ES-I3 (cell line): Measurements from ENCODE around the gene RECQL.
A peak's percentile ranks its signal among the peaks of the same experiment; 100 is the strongest.
"Not testable (repeated sequence)": the region's sequence is repeated elsewhere in the genome, so short reads cannot be mapped to it uniquely, and the experiment has no call there.

Source experiments
- H3K36me3 ChIP-seq: 2 replicates; pipeline ENCODE4 v1.6.1; 2013; ENCODE audit warnings: mild to moderate bottlenecking, low read length, control low read depth, moderate library complexity; ENCODE audit not compliant: insufficient read depth
- H3K4me1 ChIP-seq: 2 replicates; pipeline ENCODE4 v1.6.1; 2013; ENCODE audit warnings: mild to moderate bottlenecking, control low read depth, low read length; ENCODE audit not compliant: insufficient read depth
- H3K9ac ChIP-seq: 2 replicates; pipeline ENCODE4 v1.6.1; 2013; ENCODE audit warnings: low read depth, mild to moderate bottlenecking, low read length, moderate library complexity
- H3K9me3 ChIP-seq: 2 replicates; pipeline ENCODE4 v1.6.1; 2013; ENCODE audit warnings: mild to moderate bottlenecking, low read length, moderate library complexity; ENCODE audit not compliant: control insufficient read depth, insufficient read depth

The RECQL gene

GRCh38 chr12:21428241-21428640 lies 73.2 kb downstream of the RECQL start:
- no peaks in the 10 kb centered on the region for H3K4me1 ChIP-seq
- H3K9ac ChIP-seq, result no peak overlapping the region
- H3K36me3 ChIP-seq, result no peaks in the 10 kb centered on the region
- no peaks in the 10 kb centered on the region for H3K9me3 ChIP-seq

DNA sequence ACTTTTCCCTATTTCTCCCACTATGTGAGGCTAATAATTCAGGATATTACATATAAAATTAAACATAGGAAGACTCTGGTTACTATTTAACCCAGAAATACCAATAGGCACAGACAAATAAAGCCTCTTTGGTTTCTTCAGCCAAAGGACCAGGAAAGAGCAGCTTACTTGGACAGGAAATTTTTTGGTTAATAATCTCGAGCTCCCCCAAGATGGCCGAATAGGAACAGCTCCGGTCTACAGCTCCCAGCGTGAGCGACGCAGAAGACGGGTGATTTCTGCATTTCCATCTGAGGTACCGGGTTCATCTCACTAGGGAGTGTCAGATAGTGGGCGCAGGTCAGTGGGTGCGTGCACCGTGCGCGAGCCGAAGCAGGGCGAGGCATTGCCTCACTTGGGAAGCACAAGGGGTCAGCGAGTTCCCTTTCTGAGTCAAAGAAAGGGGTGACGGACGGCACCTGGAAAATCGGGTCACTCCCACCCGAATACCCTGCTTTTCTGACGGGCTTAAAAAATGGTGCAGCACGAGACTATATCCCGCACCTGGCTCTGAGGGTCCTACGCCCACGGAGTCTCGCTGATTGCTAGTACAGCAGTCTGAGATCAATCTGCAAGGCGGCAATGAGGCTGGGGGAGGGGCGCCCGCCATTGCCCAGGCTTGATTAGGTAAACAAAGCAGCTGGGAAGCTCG lies 82.3 kb downstream of the RECQL start:
- not testable (repeated sequence) for H3K9me3 ChIP-seq, H3K4me1 ChIP-seq, H3K36me3 ChIP-seq
- H3K9ac ChIP-seq, result peak overlapping the region; percentile 81
